ENCODE results near the gene KRT14. TPM values are rescaled to one million over a fixed set of nuclear protein-coding genes. Genes with fewer than 3 reads are reported as not detected.

KRT14 gene
- total and polyA plus RNA-seq, 2 of the 4 experiments (the other 2 are of a cell fraction): not detected

DNA sequence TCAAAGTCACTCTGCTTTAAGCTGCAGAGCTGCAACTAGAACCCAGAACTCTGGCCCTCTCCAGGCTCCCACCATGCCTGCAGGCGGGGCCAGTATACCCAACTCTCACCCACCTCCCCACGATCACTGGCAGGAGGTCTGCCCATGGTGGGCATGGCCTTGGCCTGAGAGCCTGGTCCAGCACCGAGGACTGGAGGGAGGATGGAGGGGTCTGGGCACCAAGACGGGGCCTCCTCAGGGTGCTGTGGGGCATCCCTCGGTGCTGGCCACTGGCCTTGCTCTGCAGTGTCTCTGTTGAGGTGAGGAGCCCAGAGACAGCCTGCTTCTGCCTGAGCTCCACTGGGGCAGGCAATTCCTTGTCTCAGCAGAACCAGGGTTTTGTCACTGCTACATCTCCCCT is 27.4 kb upstream of the KRT14 start:
- ChIA-PET POLR2A (ENCODE audit: unreplicated experiment) (no interaction called here), CTCF (no interaction called here)
- Histone ChIP-seq H3K4me2 (ENCODE audit: low read depth, low read length) (no peak overlapping the region), H3K79me1 (ENCODE audit: low read depth in 1 of 2, low read length in 2 of 2) (no peaks in the 10 kb centered on the region), H4K5ac (ENCODE audit: low read depth, low read length) (no peak overlapping the region), H3K27me3 (ENCODE audit: control insufficient read depth, insufficient read depth, low read length) (peaks cover 46% of the 10 kb centered on the region), H3K14ac (replicated peaks; ENCODE audit: low read depth, low read length) (no peak overlapping the region), H2BK20ac (ENCODE audit: low read depth, low read length) (no peak overlapping the region), H2BK5ac (ENCODE audit: low read depth, low read length, poor library complexity, severe bottlenecking) (no peak overlapping the region), H3K18ac (ENCODE audit: low read depth, low read length) (no peak overlapping the region), H3K9ac (ENCODE audit: low read depth, low read length) (no peak overlapping the region), H2AK5ac (ENCODE audit: low read depth, low read length) (no peak overlapping the region), H3K9me1 (ENCODE audit: insufficient read depth, low read length) (no peaks in the 10 kb centered on the region), H2BK15ac (ENCODE audit: low read depth, low read length) (no peak overlapping the region), H3K9me3 (ENCODE audit: control insufficient read depth, insufficient read depth, low read length) (no peaks in the 10 kb centered on the region), H4K20me1 (ENCODE audit: insufficient read depth, low read length) (no peaks in the 10 kb centered on the region), H2BK120ac (ENCODE audit: low read depth, low read length) (no peak overlapping the region), H3K4me1 (ENCODE audit: control insufficient read depth, insufficient read depth, low read length) (no peaks in the 10 kb centered on the region), H2AK9ac (replicated peaks; ENCODE audit: low read depth, low read length, poor library complexity) (no peak overlapping the region), H3K23ac (ENCODE audit: low read depth, low read length) (no peak overlapping the region), H4K8ac (ENCODE audit: low read depth in 2 of 2, low read length in 2 of 2) (no peak overlapping the region), H4K91ac (ENCODE audit: insufficient read depth, low read depth, low read length) (no peak overlapping the region), H2AFZ (replicated peaks; ENCODE audit: low read length, poor library complexity) (no peak overlapping the region), H3K4ac (ENCODE audit: low read depth, low read length) (no peak overlapping the region), H3K27ac (ENCODE audit: insufficient read depth, low read length) (no peak overlapping the region), H3K36me3 (ENCODE audit: control insufficient read depth, insufficient read depth, low read length) (no peaks in the 10 kb centered on the region), H3K56ac (ENCODE audit: extremely low read depth, insufficient read depth, low read length) (no peak overlapping the region), H3K4me3 (ENCODE audit: insufficient read depth, low read depth, low read length) (no peak overlapping the region)
- ATAC-seq (ENCODE audit: low read depth): no peak
- WGBS, 2 experiments (ENCODE audit: extremely low coverage in 2 of 2, insufficient read length in 1 of 2): no CpG with 5 or more reads among the region's 5 CpGs
- in situ Hi-C loops (cut with MboI; ENCODE audit: low sequenced_read_pairs) (no loop called here), intact Hi-C loops (cut with micrococcal nuclease) (no loop called here), dilution Hi-C loops (cut with HindIII; ENCODE audit: low sequenced_read_pairs, unreplicated experiment) (no loop called here)
- no TSS peak for BruUV-seq (replicated peaks)
- TF ChIP-seq CEBPB (IDR thresholded peaks at IDR 0.05; ENCODE audit: low read depth, low read length) (no peak), POLR2A (IDR thresholded peaks at IDR 0.05; ENCODE audit: low read depth, low read length) (no peak), RAD21 (IDR thresholded peaks at IDR 0.05; ENCODE audit: low read length) (no peak), FOS (IDR thresholded peaks at IDR 0.05; ENCODE audit: low read depth, low read length) (no peak), RFX5 (IDR thresholded peaks at IDR 0.05; ENCODE audit: low read depth, low read length) (no peak), CHD1 (IDR thresholded peaks at IDR 0.05; ENCODE audit: low read depth, low read length) (no peak), RCOR1 (IDR thresholded peaks at IDR 0.05; ENCODE audit: insufficient replicate concordance, low read length) (no peak), MAFK (IDR thresholded peaks at IDR 0.05; ENCODE audit: low read depth, low read length) (no peak)
- TF ChIP-seq, protein P1, sequence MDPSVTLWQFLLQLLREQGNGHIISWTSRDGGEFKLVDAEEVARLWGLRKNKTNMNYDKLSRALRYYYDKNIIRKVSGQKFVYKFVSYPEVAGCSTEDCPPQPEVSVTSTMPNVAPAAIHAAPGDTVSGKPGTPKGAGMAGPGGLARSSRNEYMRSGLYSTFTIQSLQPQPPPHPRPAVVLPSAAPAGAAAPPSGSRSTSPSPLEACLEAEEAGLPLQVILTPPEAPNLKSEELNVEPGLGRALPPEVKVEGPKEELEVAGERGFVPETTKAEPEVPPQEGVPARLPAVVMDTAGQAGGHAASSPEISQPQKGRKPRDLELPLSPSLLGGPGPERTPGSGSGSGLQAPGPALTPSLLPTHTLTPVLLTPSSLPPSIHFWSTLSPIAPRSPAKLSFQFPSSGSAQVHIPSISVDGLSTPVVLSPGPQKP (IDR thresholded peaks at IDR 0.05; ENCODE audit: borderline replicate concordance, low read depth, low read length): no peak
- DNase-seq: no peak

Data from IMR-90 (cell line).